Right lobe of liver (tissue), 4 donors: ENCODE measurements around the gene MPP7.

Source experiments
- CTCF ChIP-seq, 4 donors: fragments of 200-600 bp in 3 of 4; fragments of 450-650 bp in 1 of 4; IDR thresholded peaks; one replicate each; pipeline versions ENCODE4 v1.5.1 to v1.8.0; 2016 to 2022; ENCODE audit warnings: antibody characterized with exemption in 4 of 4, mild to moderate bottlenecking in 2 of 4
- POLR2A ChIP-seq: fragments of 450-650 bp; IDR thresholded peaks from one replicate; pipeline ENCODE4 v1.6.1; 2017; ENCODE audit warnings: antibody characterized with exemption, mild to moderate bottlenecking
- donor health status: DM: no; HTN: no; CAD: no.
- donor health status: DM: no; HTN: no; CAD: no.
- donor health status: DM: no; HTN: yes; CAD: no.

GRCh38 chr10:28304032-28304571, 1.2 kb upstream of the MPP7 start:
- TF ChIP-seq POLR2A (no peak), CTCF (IDR thresholded peaks at IDR 0.05) (no peak)
